Fibroblast of lung (primary cell): ENCODE results near the gene SNRPA1.

ENCODE experiments used
- CTCF ChIP-seq, 2 donors: IDR thresholded peaks in 1 of 2; conservative IDR thresholded peaks in 1 of 2; 1 replicate in 1 of 2; 2 replicates in 1 of 2; pipeline ENCODE4 v1.5.1; 2011 to 2012; ENCODE audit warnings: low read length in 2 of 2, control low read depth in 1 of 2, inconsistent platforms in 1 of 2, low read depth in 1 of 2, mild to moderate bottlenecking in 1 of 2
- EZH2 ChIP-seq: IDR thresholded peaks from 2 replicates; pipeline ENCODE4 v1.5.1; 2012; ENCODE audit warnings: low read length, control low read depth, mild to moderate bottlenecking; ENCODE audit errors: missing control alignments

- TF ChIP-seq CTCF (conservative IDR thresholded peaks at IDR 0.05 in 1 of 2, IDR thresholded peaks at IDR 0.05 in 1 of 2; ENCODE audit: low read depth in 1 of 2, low read length in 2 of 2) (no peak), EZH2 (no peak)
These were observed 8.4 kb upstream of the SNRPA1 start for GRCh38 chr15:101303408-101303807.
